ENCODE results near the gene TSR1.

The TSR1 gene

GRCh38 chr17:2279707-2280106 lies 56.5 kb downstream of the TSR1 start:
- DNase-seq (ENCODE audit: low spot score) = no peak

GRCh38 chr17:2277429-2278170 lies 58.7 kb downstream of the TSR1 start:
- DNase-seq (ENCODE audit: low spot score) = no peak

- DNase-seq (ENCODE audit: low spot score) = no peak
These were observed 60.5 kb downstream of the TSR1 start for GRCh38 chr17:2275722-2276121.

GRCh38 chr17:2274414-2274813 lies 61.8 kb downstream of the TSR1 start:
- no peak for DNase-seq (ENCODE audit: low spot score)

Data from left forelimb (tissue), 1 donor.